OCI-M2 (cell line): ENCODE measurements around the gene DHRS3.
"Not testable (repeated sequence)": the region's sequence is repeated elsewhere in the genome, so short reads cannot be mapped to it uniquely, and the experiment has no call there.

ENCODE experiments used
- DNase-seq: peaks from one replicate; lab custom pipeline; 2025; ENCODE audit not compliant: unreplicated experiment; lab: John Stamatoyannopoulos, UW

The DHRS3 gene

GRCh38 chr1:12540580-12541273, 77.3 kb downstream of the DHRS3 start:
- DNase-seq = no peak

GRCh38 chr1:12539705-12540579, 78.1 kb downstream of the DHRS3 start:
- no peak for DNase-seq

GRCh38 chr1:12539320-12539704, 78.7 kb downstream of the DHRS3 start:
- DNase-seq = no peak

GRCh38 chr1:12538536-12538935, 79.5 kb downstream of the DHRS3 start:
- not testable (repeated sequence) for DNase-seq

GRCh38 chr1:12537906-12538461, 80.0 kb downstream of the DHRS3 start:
- DNase-seq = no peak

- DNase-seq = no peak
Observed at GRCh38 chr1:12537294-12537693, 80.7 kb downstream of the DHRS3 start.

GRCh38 chr1:12536023-12536639, 81.9 kb downstream of the DHRS3 start:
- DNase-seq = no peak

GRCh38 chr1:12532405-12533315, 85.3 kb downstream of the DHRS3 start:
- no peak for DNase-seq

GRCh38 chr1:12531179-12531499, 86.9 kb downstream of the DHRS3 start:
- no peak for DNase-seq

GRCh38 chr1:12530462-12531178, 87.4 kb downstream of the DHRS3 start:
- no peak for DNase-seq

- DNase-seq = no peak
Observed at GRCh38 chr1:12529640-12530174, 88.3 kb downstream of the DHRS3 start.

- DNase-seq = no peak
Observed at GRCh38 chr1:12528021-12528852, 89.8 kb downstream of the DHRS3 start.

GRCh38 chr1:12527564-12527963, 90.4 kb downstream of the DHRS3 start:
- no peak for DNase-seq

GRCh38 chr1:12525311-12526181, 92.5 kb downstream of the DHRS3 start:
- no peak for DNase-seq

- DNase-seq = no peak
Observed at GRCh38 chr1:12524266-12524665, 93.7 kb downstream of the DHRS3 start.

- DNase-seq = not testable (repeated sequence)
Observed at GRCh38 chr1:12522780-12523179, 95.2 kb downstream of the DHRS3 start.

GRCh38 chr1:12521096-12521495, 96.9 kb downstream of the DHRS3 start:
- DNase-seq = no peak
